ENCODE data around the gene PRUNE1.

- TF ChIP-seq CTCF (IDR thresholded peaks at IDR 0.05; ENCODE audit: poor library complexity) = no peak
- no peak for TF ChIP-seq EZH2 (IDR thresholded peaks at IDR 0.05; ENCODE audit: borderline replicate concordance)
Measured at GRCh38 chr1:151049458-151049857, 41.2 kb downstream of the PRUNE1 start.
